ENCODE data around the gene FTO.

Gene FTO

DNA sequence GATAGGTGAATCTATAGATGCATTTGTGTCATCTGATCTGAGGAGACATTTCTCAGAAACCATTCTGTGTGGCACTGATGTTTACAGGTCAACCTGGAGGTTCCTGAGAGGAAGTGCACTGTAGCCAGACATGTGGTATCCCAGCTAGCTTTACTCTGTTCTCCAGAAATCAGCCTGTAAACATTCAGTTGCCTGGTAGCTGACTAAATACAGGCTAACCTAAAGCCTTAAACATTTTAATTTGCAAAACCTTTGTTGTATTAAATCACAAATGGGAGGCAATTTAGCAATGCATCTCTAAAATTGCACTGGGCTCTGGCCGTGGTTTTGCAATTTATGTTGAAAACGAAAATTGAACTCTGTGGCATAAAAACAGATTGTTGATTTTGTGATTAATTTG, 207.6 kb downstream of the FTO start:
- Histone ChIP-seq H2AFZ (ENCODE audit: low read length) (no peak overlapping the region), H3K27me3 (replicated peaks; ENCODE audit: insufficient read depth, low read length) (no peaks in the 10 kb centered on the region), H3K4me2 (ENCODE audit: low read depth, low read length) (no peak overlapping the region), H4K20me1 (ENCODE audit: insufficient read depth, low read length) (no peaks in the 10 kb centered on the region), H3K9me3 (replicated peaks; ENCODE audit: insufficient read depth, low read length) (no peaks in the 10 kb centered on the region), H3F3A (ENCODE audit: insufficient read depth, low read length) (no peaks in the 10 kb centered on the region), H3K4me1 (ENCODE audit: low read length) (no peaks in the 10 kb centered on the region), H3K36me3 (replicated peaks; ENCODE audit: insufficient read depth, low read length) (no peaks in the 10 kb centered on the region), H3K79me2 (ENCODE audit: low read length) (no peaks in the 10 kb centered on the region), H3K4me3 (ENCODE audit: low read length) (no peak overlapping the region), H3K27ac (ENCODE audit: low read length) (no peak overlapping the region), H3K9ac (ENCODE audit: low read length) (no peak overlapping the region), H3K9me2 (replicated peaks; ENCODE audit: insufficient read depth, low read length) (no peaks in the 10 kb centered on the region)
- TF ChIP-seq EZH2 (optimal IDR thresholded peaks at IDR 0.05; ENCODE audit: low read depth, low read length) = no peak
- TF ChIP-seq, protein P1, sequence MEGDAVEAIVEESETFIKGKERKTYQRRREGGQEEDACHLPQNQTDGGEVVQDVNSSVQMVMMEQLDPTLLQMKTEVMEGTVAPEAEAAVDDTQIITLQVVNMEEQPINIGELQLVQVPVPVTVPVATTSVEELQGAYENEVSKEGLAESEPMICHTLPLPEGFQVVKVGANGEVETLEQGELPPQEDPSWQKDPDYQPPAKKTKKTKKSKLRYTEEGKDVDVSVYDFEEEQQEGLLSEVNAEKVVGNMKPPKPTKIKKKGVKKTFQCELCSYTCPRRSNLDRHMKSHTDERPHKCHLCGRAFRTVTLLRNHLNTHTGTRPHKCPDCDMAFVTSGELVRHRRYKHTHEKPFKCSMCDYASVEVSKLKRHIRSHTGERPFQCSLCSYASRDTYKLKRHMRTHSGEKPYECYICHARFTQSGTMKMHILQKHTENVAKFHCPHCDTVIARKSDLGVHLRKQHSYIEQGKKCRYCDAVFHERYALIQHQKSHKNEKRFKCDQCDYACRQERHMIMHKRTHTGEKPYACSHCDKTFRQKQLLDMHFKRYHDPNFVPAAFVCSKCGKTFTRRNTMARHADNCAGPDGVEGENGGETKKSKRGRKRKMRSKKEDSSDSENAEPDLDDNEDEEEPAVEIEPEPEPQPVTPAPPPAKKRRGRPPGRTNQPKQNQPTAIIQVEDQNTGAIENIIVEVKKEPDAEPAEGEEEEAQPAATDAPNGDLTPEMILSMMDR (IDR thresholded peaks at IDR 0.05; ENCODE audit: low read length) = no peak
- no peak for TF ChIP-seq EZH2phosphoT487 (IDR thresholded peaks at IDR 0.05; ENCODE audit: low read length)
- no peak for DNase-seq

DNA sequence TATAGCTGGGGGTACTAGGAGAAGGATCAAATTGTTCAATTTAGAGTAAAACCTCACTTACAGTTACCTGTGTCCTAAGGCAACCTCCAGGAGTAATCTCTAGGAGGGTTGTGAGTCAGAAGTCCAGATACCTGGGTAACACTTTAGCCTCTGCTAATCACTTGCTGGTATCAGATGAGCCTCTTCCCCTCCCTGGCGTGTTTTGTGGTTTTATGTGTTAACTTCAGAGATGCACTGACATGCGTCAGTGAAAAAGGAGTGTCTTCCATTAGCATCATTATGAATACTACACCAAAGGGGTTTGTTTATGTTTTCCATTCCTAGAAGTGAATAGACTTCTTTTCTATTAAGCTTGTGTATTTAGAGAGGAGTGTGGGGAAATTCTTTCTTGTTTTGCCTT, 208.2 kb downstream of the FTO start:
- Histone ChIP-seq H3K9me3 (replicated peaks; ENCODE audit: insufficient read depth, low read length) (no peaks in the 10 kb centered on the region), H3K4me1 (ENCODE audit: low read length) (no peaks in the 10 kb centered on the region), H2AFZ (ENCODE audit: low read length) (no peak overlapping the region), H3K36me3 (replicated peaks; ENCODE audit: insufficient read depth, low read length) (no peaks in the 10 kb centered on the region), H3K4me3 (ENCODE audit: low read length) (no peak overlapping the region), H3K9me2 (replicated peaks; ENCODE audit: insufficient read depth, low read length) (no peaks in the 10 kb centered on the region), H3K79me2 (ENCODE audit: low read length) (no peaks in the 10 kb centered on the region), H3K9ac (ENCODE audit: low read length) (no peak overlapping the region), H3K27me3 (replicated peaks; ENCODE audit: insufficient read depth, low read length) (no peaks in the 10 kb centered on the region), H3K27ac (ENCODE audit: low read length) (no peak overlapping the region), H3F3A (ENCODE audit: insufficient read depth, low read length) (no peaks in the 10 kb centered on the region), H4K20me1 (ENCODE audit: insufficient read depth, low read length) (no peaks in the 10 kb centered on the region), H3K4me2 (ENCODE audit: low read depth, low read length) (no peak overlapping the region)
- DNase-seq = no peak
- no peak for TF ChIP-seq EZH2phosphoT487 (IDR thresholded peaks at IDR 0.05; ENCODE audit: low read length)
- TF ChIP-seq EZH2 (optimal IDR thresholded peaks at IDR 0.05; ENCODE audit: low read depth, low read length) = no peak
- TF ChIP-seq, protein P1 (IDR thresholded peaks at IDR 0.05; ENCODE audit: low read length) = no peak

DNA sequence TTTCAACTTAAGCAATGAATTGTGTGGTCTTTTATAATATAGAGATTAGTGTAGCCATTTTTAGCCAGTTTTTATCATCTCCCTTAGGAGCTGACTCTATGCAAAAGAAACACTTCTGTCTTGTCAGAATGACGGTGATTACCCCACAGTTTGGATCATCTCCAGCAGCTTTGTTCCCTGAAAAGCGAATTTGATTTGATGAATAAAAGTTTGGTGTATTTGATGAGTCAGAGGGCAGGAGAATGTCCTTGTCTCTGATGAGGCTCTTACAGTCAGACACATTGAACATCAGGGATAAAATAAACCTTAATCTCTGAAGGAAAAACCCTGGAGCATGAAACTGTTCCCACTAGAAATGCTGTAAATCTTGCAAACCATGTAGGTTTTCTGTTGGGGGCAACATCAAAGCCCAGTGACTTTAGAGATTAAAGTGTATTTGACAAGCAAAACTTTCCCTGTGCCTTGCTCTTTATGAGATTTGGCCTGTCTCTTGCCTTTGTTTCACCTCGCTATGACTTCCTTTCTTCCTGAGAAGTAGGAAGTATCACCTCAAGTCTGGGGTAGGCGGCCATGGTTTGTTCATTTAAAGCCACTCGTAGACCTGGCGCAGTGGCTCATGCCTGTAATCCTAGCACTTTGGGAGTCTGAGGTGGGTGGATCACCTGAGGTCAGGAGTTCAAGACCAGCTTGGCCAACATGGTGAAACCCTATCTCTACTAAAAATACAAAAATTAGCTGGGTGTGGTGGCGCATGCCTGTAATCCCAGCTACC, 209.3 kb downstream of the FTO start:
- H3K9ac ChIP-seq (ENCODE audit: low read length) = no peak overlapping the region
- H3K4me1 ChIP-seq (ENCODE audit: low read length) = no peaks in the 10 kb centered on the region
- no peaks in the 10 kb centered on the region for H3K9me3 ChIP-seq (replicated peaks; ENCODE audit: insufficient read depth, low read length)
- no peaks in the 10 kb centered on the region for H3F3A ChIP-seq (ENCODE audit: insufficient read depth, low read length)
- H3K9me2 ChIP-seq (replicated peaks; ENCODE audit: insufficient read depth, low read length) = no peaks in the 10 kb centered on the region
- no peak overlapping the region for H3K4me2 ChIP-seq (ENCODE audit: low read depth, low read length)
- H4K20me1 ChIP-seq (ENCODE audit: insufficient read depth, low read length) = no peaks in the 10 kb centered on the region
- H3K79me2 ChIP-seq (ENCODE audit: low read length) = no peaks in the 10 kb centered on the region
- DNase-seq = no peak
- H3K4me3 ChIP-seq (ENCODE audit: low read length) = no peak overlapping the region
- no peak overlapping the region for H3K27ac ChIP-seq (ENCODE audit: low read length)
- H2AFZ ChIP-seq (ENCODE audit: low read length) = no peak overlapping the region
- no peaks in the 10 kb centered on the region for H3K27me3 ChIP-seq (replicated peaks; ENCODE audit: insufficient read depth, low read length)
- H3K36me3 ChIP-seq (replicated peaks; ENCODE audit: insufficient read depth, low read length) = no peaks in the 10 kb centered on the region
- TF ChIP-seq EZH2phosphoT487 (IDR thresholded peaks at IDR 0.05; ENCODE audit: low read length) = no peak
- TF ChIP-seq EZH2 (optimal IDR thresholded peaks at IDR 0.05; ENCODE audit: low read depth, low read length) = no peak
- TF ChIP-seq, protein P1 (IDR thresholded peaks at IDR 0.05; ENCODE audit: low read length) = no peak
